NCI-H2029 (cell line): Measurements from ENCODE around the gene VASH1.
A peak's percentile ranks its signal among the peaks of the same experiment; 100 is the strongest.

ENCODE experiments used
- DNase-seq: peaks from one replicate; lab custom pipeline; 2025; lab: John Stamatoyannopoulos, UW

The VASH1 gene

DNA sequence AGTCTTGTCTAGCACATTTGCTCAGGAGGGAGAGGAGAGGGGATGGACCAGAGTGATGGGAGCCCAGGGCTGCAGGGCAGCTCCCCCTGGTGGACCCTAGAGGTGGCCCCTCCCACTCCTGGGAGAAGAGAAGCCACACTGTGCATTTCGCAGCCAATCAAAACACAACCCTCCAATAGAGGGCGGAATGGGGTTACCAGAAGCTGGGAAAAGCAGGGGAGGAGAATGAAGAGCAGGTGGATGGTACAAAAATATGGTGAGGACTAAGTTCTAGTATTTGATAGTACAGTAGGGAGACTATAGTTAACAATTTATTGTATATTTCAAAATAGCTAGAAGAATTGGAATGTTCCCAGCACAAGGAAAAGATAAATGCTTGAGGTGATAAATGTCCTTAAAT is 23.6 kb downstream of the VASH1 start:
- DNase-seq, result peak; percentile 16

DNA sequence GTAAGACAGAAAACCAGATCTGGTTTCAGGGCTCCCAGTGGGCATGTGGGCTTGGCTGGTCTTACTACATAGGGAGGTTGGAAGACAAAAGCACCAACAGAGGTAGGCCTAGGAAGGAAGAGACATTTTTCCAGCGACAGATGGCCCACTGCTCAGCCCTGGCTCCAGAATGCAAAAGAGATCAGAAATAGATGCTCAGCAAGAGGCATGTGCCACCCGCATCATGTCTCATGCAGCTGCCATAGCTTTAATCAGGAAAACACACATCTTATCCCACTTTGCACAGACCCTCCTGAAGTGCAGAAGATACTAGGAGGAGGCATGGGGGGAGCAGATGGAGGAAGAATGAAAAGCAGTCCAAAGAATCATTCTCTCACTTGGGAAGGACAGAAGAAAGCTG is 25.3 kb downstream of the VASH1 start:
- DNase-seq, result no peak

DNA sequence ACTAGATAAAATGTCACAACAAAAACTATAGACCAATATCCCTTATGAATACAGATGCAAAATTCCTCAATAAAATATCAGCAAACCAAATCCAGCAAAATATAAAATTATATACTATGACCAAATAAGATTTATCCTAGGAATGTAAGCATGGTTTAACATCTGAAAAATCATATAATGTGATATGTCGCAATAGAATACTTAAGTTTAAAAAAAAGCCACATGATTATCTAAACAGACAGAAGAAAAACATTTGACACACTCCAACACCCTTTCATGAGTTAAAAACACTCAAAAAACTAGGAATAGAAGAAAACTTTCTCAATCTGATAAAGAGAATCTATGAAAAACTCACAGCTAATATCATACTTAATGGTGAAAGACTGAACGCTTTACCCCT is 31.2 kb downstream of the VASH1 start:
- DNase-seq, result no peak

DNA sequence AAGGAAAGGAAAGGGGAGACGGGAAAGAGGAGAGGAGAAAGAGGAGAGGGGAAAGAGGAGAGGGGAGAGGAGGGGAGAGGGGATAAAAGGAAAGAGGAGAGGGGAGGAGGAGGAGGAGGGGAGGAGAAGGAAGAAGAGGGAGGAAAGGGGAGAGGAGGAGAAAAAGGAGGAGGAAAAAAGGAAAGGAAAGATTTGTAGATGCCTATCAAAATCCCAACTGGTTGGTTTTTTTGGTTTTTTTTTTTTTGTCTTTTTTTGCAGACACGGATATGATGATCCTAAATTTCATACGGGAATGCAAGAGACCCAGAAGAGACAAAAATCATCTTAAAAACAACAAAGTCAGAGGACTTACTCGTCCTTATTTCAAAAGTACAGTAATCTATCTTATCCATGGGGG is 32.1 kb downstream of the VASH1 start:
- DNase-seq, result no peak

DNA sequence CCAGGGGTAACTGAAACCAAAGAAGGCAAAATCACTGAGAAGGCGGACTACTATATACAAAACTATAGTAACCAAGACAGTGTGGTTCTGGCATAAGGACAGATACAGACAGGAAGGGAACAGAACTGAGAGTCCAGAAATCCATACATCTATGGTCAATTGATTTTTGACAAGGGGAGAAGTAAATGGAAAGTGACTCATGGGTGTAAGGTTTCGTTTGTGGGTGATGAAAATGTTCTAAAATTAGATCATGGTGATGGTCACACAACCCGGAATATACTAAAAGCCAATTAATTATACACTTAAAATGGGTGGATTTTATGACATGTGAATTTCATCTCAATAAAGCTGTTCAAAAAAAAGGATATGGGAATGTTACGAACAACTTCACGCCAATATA is 32.7 kb downstream of the VASH1 start:
- no peak for DNase-seq

GRCh38 chr14:76806446-76806845 is 45.2 kb downstream of the VASH1 start:
- DNase-seq, result no peak

DNA sequence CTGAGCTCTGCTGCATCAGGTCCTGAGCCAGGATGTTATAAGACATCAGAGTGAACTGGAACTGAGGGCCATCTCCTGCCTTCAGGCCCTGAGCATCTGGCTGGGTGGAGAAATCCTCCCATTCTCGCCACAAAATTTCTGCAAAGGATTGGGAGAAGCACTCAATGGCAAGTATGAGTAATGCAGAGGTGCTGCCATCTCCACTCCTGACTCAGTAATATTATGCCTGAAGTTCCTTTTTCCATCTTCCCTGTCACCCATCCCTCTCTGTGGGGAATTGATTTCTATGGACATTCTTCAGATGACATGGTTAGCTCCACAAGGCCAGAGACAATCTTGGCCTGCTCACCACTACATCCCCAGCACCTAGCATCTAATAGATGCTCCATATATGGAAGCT is 46.7 kb downstream of the VASH1 start:
- no peak for DNase-seq

DNA sequence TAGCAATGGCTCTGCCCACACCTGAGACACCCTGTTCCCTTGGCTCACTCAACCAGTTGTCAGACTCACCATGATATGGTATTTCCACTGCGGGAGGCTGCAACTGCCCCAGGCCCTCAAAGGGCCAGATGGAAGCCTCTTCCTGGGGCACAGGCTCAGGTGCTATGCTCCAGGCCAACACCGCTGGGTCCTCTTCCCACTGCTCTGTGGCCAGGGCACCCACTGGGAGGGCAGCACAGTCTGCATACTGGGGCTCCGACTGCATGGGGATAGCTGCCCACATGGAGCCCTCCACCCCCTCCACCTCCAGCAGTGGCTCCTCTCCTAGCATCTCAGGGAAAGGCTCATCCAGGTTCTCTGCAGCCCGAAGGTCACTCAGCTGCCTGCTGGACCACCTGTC is 47.7 kb downstream of the VASH1 start:
- no peak for DNase-seq

GRCh38 chr14:76810525-76810924 is 49.3 kb downstream of the VASH1 start:
- no peak for DNase-seq

- DNase-seq, result peak; percentile 1
Measured at GRCh38 chr14:76810953-76811400, 49.7 kb downstream of the VASH1 start.

DNA sequence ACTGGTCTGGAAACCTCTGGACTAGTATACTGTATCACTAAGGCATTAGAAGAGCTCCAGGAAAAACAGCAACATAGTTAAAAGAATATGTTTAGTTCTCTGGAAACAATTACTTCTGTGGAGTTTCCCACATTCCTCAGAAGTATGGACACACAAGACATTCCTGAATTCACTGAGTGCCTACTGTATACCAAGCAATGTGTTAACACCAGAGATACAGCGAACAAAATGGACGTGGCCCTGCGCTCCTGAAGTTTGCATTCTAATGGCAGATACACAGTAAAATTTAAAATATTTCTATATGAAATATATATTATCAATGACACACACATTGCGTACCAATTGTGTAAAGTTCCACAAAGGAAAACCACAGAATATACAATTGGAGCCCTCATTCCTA is 50.3 kb downstream of the VASH1 start:
- no peak for DNase-seq

DNA sequence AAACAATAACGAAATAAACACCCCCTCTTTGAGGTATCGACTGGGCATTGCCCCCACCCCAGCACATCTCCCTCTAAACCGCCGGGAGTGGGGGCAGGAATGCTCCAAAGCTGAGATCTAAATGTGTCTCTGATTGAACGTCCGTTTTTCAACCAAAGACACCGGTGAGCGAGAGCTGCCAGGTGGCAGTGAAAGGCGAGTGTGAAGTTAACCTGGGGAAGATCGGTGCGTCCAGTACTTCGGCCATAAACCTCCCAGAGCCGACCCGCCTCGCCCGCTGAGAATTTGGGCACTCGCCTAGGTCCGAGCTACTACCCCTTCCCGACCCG is 50.8 kb downstream of the VASH1 start:
- no peak for DNase-seq

- peak; percentile 75 for DNase-seq
Measured at GRCh38 chr14:76812422-76813383, 51.4 kb downstream of the VASH1 start, which contains the start of gene ANGEL1. Gene ANGEL1 (minus strand): TSS chr14:76812882. CDS start chr14:76812827, 55 bp downstream.

GRCh38 chr14:76814726-76815645 is 53.7 kb downstream of the VASH1 start:
- no peak for DNase-seq

- no peak for DNase-seq
Measured at GRCh38 chr14:76820700-76821099, 59.4 kb downstream of the VASH1 start.

DNA sequence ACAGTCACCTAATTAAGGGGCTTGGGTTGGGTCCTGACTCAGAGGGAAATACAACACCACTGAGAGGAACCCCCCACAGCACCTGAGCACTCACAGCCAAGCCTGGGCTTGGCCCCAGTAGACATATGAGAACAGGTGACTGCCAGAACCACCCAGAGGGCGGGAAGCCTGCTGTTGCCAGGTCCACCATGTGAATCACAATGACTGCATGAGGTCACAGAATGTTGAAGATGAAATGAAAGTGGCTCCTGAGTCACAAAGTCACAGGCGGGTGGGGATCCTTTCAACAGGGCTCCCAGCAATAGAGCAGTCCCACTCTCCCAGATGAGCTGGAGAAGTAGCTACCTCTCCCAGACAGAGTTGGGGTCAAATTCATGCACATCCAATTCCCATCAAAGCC is 64.9 kb downstream of the VASH1 start, which contains the start of gene LRRC74A:
Gene LRRC74A, plus strand, starts transcription at position 287 of the 400 bp plus-strand sequence. CDS start 290 bp downstream, outside the sequence.
- no peak for DNase-seq

DNA sequence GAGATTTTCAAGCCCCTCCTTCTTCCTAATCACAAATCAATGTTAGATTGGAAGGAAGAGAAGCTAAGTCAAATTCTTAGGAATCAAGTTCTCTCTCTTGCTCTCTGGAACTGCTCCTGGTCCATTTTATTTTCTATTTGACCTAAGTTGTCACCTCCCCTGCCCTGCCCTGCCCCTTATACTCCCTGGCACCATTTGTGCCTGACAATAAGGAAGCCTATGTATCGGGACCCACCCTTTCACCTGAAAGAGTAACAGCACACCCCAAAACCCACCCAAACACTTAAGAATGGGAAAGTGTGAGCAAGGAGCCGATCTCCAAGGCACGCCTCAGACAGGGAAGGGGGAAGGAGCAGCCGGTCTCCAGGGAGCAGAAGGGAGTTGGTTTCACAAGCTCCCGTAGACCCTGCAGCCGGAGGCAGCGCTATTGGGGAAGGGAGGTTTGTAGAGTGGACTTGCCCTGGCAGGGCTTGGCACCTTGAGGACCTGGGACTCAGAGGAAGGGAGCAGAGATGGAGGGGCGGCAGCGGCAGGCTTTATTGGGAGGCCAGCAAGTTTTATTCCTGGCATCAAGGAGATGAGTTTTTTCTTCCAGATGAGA is 66.5 kb downstream of the VASH1 start:
- no peak for DNase-seq

DNA sequence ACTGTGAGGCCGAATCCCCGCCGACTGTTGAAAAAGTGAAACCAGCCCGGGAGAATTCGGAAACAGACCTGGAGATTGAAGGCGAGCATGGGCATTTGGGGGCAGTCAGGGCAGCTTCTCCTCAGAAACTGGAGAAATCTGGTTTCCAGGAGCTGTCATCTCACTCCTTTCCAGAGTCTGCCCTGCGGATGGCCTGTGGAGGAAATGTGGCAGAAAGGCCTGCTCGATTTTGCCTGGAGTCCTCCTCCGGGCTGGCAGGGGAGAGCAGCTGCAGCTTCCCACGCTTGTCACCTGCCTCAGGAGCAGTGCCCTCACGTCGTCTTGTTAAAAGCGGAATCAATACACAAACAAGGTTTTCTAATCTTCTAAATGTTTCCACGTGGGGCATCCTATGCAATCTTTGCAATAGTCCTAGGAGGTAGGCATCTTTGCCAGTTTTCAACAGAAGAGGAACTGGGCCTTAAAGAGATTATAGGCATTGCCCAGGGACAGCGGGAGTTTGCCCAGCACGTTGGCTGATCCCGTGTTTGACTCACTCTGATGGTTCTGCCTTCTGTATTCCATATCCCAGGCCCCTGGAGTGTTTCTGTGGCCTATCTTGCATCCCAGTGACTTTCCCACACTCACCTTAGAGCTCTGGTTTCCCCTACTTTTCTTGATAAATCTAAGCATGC is 67.2 kb downstream of the VASH1 start:
- DNase-seq, result no peak

DNA sequence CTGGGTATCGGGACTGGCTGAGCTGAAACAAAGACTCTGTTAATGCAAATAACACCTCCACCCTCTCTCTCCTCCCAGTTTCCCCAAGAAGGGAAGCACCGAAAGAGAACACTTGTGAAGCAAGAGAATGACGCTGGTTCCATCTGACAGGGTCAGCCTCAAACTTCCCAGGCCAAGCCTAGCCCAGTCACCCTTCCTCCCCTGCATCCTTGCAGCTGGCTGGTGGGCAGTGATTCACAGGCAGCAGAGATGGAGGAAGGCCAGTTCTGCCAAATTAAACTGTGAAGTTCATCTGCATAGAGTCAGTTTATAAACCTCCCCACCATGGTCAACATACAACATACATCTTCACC is 67.7 kb downstream of the VASH1 start:
- no peak for DNase-seq

- peak; percentile 1 for DNase-seq
Measured at GRCh38 chr14:76829650-76830421, 68.6 kb downstream of the VASH1 start.

GRCh38 chr14:76830556-76830955 is 69.3 kb downstream of the VASH1 start:
- DNase-seq, result no peak
